ENCODE results near the gene CDH4.
"Not testable (repeated sequence)": the region's sequence is repeated elsewhere in the genome, so short reads cannot be mapped to it uniquely, and the experiment has no call there.

The CDH4 gene

GRCh38 chr20:61253640-61254511 lies 1.8 kb downstream of the CDH4 start:
- no peak for FAIRE-seq

- FAIRE-seq: no peak
These were observed 3.0 kb downstream of the CDH4 start for GRCh38 chr20:61254881-61255626.

- no peak for FAIRE-seq
These were observed 4.3 kb downstream of the CDH4 start for GRCh38 chr20:61256365-61256764.

GRCh38 chr20:61256824-61257223 lies 4.8 kb downstream of the CDH4 start:
- no peak for FAIRE-seq

GRCh38 chr20:61257611-61258010 lies 5.5 kb downstream of the CDH4 start:
- FAIRE-seq: no peak

GRCh38 chr20:61259741-61260140 lies 7.7 kb downstream of the CDH4 start:
- FAIRE-seq: no peak

- FAIRE-seq: no peak
These were observed 8.8 kb downstream of the CDH4 start for GRCh38 chr20:61260905-61261304.

- no peak for FAIRE-seq
These were observed 10.0 kb downstream of the CDH4 start for GRCh38 chr20:61262036-61262435.

- no peak for FAIRE-seq
These were observed 10.5 kb downstream of the CDH4 start for GRCh38 chr20:61262514-61262913.

GRCh38 chr20:61263084-61263695 lies 11.1 kb downstream of the CDH4 start:
- FAIRE-seq: no peak

- no peak for FAIRE-seq
These were observed 11.9 kb downstream of the CDH4 start for GRCh38 chr20:61263938-61264337.

- no peak for FAIRE-seq
These were observed 15.2 kb downstream of the CDH4 start for GRCh38 chr20:61267241-61267640.

GRCh38 chr20:61268024-61268423 lies 16.0 kb downstream of the CDH4 start:
- no peak for FAIRE-seq

- no peak for FAIRE-seq
These were observed 19.5 kb downstream of the CDH4 start for GRCh38 chr20:61271312-61272231.

GRCh38 chr20:61273024-61273423 lies 21.0 kb downstream of the CDH4 start:
- FAIRE-seq: not testable (repeated sequence)

GRCh38 chr20:61273666-61274065 lies 21.6 kb downstream of the CDH4 start:
- FAIRE-seq: not testable (repeated sequence)

- no peak for FAIRE-seq
These were observed 22.3 kb downstream of the CDH4 start for GRCh38 chr20:61274326-61274725.

- no peak for FAIRE-seq
These were observed 26.2 kb downstream of the CDH4 start for GRCh38 chr20:61278296-61278695.

GRCh38 chr20:61279621-61280150 lies 27.6 kb downstream of the CDH4 start:
- no peak for FAIRE-seq

- FAIRE-seq: no peak
These were observed 28.3 kb downstream of the CDH4 start for GRCh38 chr20:61280217-61280980.

- no peak for FAIRE-seq
These were observed 29.3 kb downstream of the CDH4 start for GRCh38 chr20:61281286-61281795.
